Measurements from ENCODE around the gene ADAMTS15.

GRCh38 chr11:130429120-130429681 is 19.2 kb upstream of the ADAMTS15 start:
- TF ChIP-seq, protein P1, sequence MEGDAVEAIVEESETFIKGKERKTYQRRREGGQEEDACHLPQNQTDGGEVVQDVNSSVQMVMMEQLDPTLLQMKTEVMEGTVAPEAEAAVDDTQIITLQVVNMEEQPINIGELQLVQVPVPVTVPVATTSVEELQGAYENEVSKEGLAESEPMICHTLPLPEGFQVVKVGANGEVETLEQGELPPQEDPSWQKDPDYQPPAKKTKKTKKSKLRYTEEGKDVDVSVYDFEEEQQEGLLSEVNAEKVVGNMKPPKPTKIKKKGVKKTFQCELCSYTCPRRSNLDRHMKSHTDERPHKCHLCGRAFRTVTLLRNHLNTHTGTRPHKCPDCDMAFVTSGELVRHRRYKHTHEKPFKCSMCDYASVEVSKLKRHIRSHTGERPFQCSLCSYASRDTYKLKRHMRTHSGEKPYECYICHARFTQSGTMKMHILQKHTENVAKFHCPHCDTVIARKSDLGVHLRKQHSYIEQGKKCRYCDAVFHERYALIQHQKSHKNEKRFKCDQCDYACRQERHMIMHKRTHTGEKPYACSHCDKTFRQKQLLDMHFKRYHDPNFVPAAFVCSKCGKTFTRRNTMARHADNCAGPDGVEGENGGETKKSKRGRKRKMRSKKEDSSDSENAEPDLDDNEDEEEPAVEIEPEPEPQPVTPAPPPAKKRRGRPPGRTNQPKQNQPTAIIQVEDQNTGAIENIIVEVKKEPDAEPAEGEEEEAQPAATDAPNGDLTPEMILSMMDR (IDR thresholded peaks at IDR 0.05): no peak
- no peak for TF ChIP-seq POLR2A (IDR thresholded peaks at IDR 0.05)

Measured in tibial nerve (tissue), 3 donors.